VCaP (cell line): ENCODE results near the gene DISC1.

Source experiments
- H3K27ac ChIP-seq: fragments of 450-650 bp; 2 replicates; pipeline ENCODE4 v1.5.1; 2017
- CTCF ChIP-seq: fragments of 450-650 bp; conservative IDR thresholded peaks from 2 replicates; pipeline ENCODE4 v1.5.1; 2017; ENCODE audit warnings: mild to moderate bottlenecking, moderate library complexity

The DISC1 gene

GRCh38 chr1:231670755-231671154 is 44.2 kb downstream of the DISC1 start:
- TF ChIP-seq CTCF, result no peak

GRCh38 chr1:231674575-231674974 is 48.0 kb downstream of the DISC1 start:
- no peak for TF ChIP-seq CTCF
- no peak overlapping the region for H3K27ac ChIP-seq

More at GRCh38 chr1:231670755-231671154, 44.2 kb downstream of the DISC1 start:
- no peak overlapping the region for H3K27ac ChIP-seq

- H3K27ac ChIP-seq, result no peak overlapping the region
- no peak for TF ChIP-seq CTCF
Measured at GRCh38 chr1:231676487-231676886, 49.9 kb downstream of the DISC1 start.

GRCh38 chr1:231677442-231677841 is 50.9 kb downstream of the DISC1 start:
- no peak overlapping the region for H3K27ac ChIP-seq
- no peak for TF ChIP-seq CTCF

DNA sequence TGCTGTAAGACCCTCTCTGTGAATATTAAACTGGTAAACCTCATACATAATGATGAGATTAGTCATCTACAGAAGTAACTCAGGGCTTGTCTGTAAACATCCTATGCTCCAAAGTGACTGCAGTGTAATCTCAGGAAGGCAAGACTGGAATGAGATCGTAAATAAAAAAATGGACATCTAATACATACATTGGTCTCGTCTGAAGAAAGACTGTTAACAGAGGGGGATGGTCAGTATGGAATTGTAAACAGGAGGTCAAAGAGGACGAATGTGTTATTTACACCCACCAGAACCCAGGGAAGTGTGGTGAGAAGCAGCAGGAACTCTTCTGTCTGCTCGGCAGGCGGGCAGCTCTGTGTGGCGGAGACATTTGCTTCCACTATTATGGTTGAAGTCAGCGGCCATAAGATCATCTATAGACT is 51.4 kb downstream of the DISC1 start:
- no peak overlapping the region for H3K27ac ChIP-seq
- TF ChIP-seq CTCF, result no peak

DNA sequence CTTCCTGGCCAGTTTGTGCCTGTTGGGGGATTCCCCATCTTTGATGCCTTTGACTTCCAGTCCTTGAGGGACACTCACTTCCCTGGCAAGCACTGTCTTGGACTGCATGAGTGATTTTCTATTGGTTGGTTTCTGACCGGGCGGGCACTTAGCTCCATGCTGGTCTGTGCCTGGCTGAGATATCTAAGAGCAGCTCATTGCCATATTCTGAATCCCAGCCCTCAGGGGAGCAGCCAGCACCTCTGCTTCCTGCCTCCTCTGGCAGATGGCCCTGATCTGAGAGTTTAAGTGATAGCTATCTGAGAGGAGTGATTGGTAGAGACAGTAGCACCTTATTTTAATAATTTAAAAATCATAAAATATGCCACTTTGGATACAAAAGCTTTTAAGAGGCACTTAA is 52.5 kb downstream of the DISC1 start:
- H3K27ac ChIP-seq, result no peak overlapping the region
- TF ChIP-seq CTCF, result no peak

GRCh38 chr1:231681006-231681405 is 54.4 kb downstream of the DISC1 start:
- H3K27ac ChIP-seq, result no peak overlapping the region
- TF ChIP-seq CTCF, result no peak

- peak overlapping the region; percentile 99 for H3K27ac ChIP-seq
- TF ChIP-seq CTCF, result no peak
Measured at GRCh38 chr1:231682779-231683178, 56.2 kb downstream of the DISC1 start.
